IMR-90 (cell line): ENCODE data around the gene C1QTNF12. TPM values are rescaled to one million over a fixed set of nuclear protein-coding genes. Genes with fewer than 3 reads are reported as not detected.

Experiments
- ATAC-seq: fragments of 200-7000 bp; cut with Tn5 transposase; 2 replicates; pipeline ENCODE4 v1.9.1; 2020; ENCODE audit warnings: low read depth, mild to moderate bottlenecking, moderate library complexity
- BruUV-seq: library from RNA; stranded (reverse); fragments of 400-500 nt; replicated peaks from 2 replicates; lab custom pipeline; 2021; lab: Mats Ljungman, UMichigan
- CTCF ChIA-PET: fragments of 300-600 bp; formaldehyde crosslinking; extraction: SDS; loops from one replicate; lab custom pipeline; 2021; ENCODE audit warnings: antibody characterized with exemption; lab: Yijun Ruan, JAX
- POLR2A ChIA-PET: fragments of 300-600 bp; sonication (Branson Sonifier 250); formaldehyde crosslinking; loops from one replicate; lab custom pipeline; 2022; ENCODE audit warnings: antibody characterized with exemption; ENCODE audit not compliant: unreplicated experiment; lab: Charles Lee
- DNase-seq: peaks from one replicate; pipeline ENCODE4 v3.0.0; 2013
- H2AFZ ChIP-seq: replicated peaks from 2 replicates; pipeline ENCODE3; 2013; ENCODE audit warnings: low read length, mild to moderate bottlenecking; ENCODE audit not compliant: poor library complexity
- H2AK5ac ChIP-seq: 2 replicates; pipeline ENCODE4 v1.6.1; 2013; ENCODE audit warnings: low read depth, low read length, inconsistent platforms
- H2AK9ac ChIP-seq: replicated peaks from 2 replicates; pipeline ENCODE3; 2013; ENCODE audit warnings: mild to moderate bottlenecking, low read depth, low read length, moderate library complexity; ENCODE audit not compliant: poor library complexity
- H2BK120ac ChIP-seq: 2 replicates; pipeline ENCODE4 v1.6.1; 2013; ENCODE audit warnings: low read depth, low read length, inconsistent platforms
- H2BK15ac ChIP-seq: 3 replicates; pipeline ENCODE4 v1.6.1; 2013; ENCODE audit warnings: low read depth, low read length, inconsistent platforms
- H2BK20ac ChIP-seq: 2 replicates; pipeline ENCODE4 v1.6.1; 2013; ENCODE audit warnings: low read depth, mild to moderate bottlenecking, inconsistent platforms, low read length, moderate library complexity
- H2BK5ac ChIP-seq: 2 replicates; pipeline ENCODE4 v1.6.1; 2013; ENCODE audit warnings: mild to moderate bottlenecking, low read depth, low read length, inconsistent platforms; ENCODE audit not compliant: poor library complexity, severe bottlenecking
- H3K14ac ChIP-seq: replicated peaks from 2 replicates; pipeline ENCODE4 v1.6.1; 2013; ENCODE audit warnings: low read depth, low read length, inconsistent platforms
- H3K18ac ChIP-seq: 2 replicates; pipeline ENCODE4 v1.6.1; 2013; ENCODE audit warnings: low read depth, low read length, control low read depth
- H3K23ac ChIP-seq: 2 replicates; pipeline ENCODE4 v1.6.1; 2013; ENCODE audit warnings: low read depth, low read length, inconsistent platforms
- H3K27ac ChIP-seq: 2 replicates; pipeline ENCODE4 v1.5.1; 2013; ENCODE audit warnings: mild to moderate bottlenecking, control low read depth, low read length; ENCODE audit not compliant: insufficient read depth
- H3K27me3 ChIP-seq: 2 replicates; pipeline ENCODE4 v1.6.1; 2013; ENCODE audit warnings: low read length; ENCODE audit not compliant: control insufficient read depth, insufficient read depth
- H3K36me3 ChIP-seq: 2 replicates; pipeline ENCODE4 v1.6.1; 2013; ENCODE audit warnings: low read length, mixed read lengths; ENCODE audit not compliant: control insufficient read depth, insufficient read depth
- H3K4ac ChIP-seq: 2 replicates; pipeline ENCODE4 v1.6.1; 2013; ENCODE audit warnings: low read depth, low read length, inconsistent platforms
- H3K4me1 ChIP-seq: 2 replicates; pipeline ENCODE4 v1.6.1; 2013; ENCODE audit warnings: low read length, mixed read lengths; ENCODE audit not compliant: control insufficient read depth, insufficient read depth
- H3K4me2 ChIP-seq: 2 replicates; pipeline ENCODE4 v1.6.1; 2013; ENCODE audit warnings: low read depth, mild to moderate bottlenecking, control low read depth, low read length, moderate library complexity
- H3K4me3 ChIP-seq: 2 replicates; pipeline ENCODE4 v1.5.1; 2013; ENCODE audit warnings: low read depth, mild to moderate bottlenecking, control low read depth, low read length, moderate library complexity; ENCODE audit not compliant: insufficient read depth
- H3K56ac ChIP-seq: 2 replicates; pipeline ENCODE4 v1.6.1; 2013; ENCODE audit warnings: low read length, inconsistent platforms; ENCODE audit not compliant: insufficient read depth; ENCODE audit errors: extremely low read depth
- H3K79me1 ChIP-seq, 2 experiments: 2 replicates each; pipeline ENCODE4 v1.6.1; 2013; ENCODE audit warnings: low read length in 2 of 2, inconsistent platforms in 1 of 2, low read depth in 1 of 2
- H3K9ac ChIP-seq: 2 replicates; pipeline ENCODE4 v1.6.1; 2013; ENCODE audit warnings: low read depth, low read length, control low read depth
- H3K9me1 ChIP-seq: 2 replicates; pipeline ENCODE4 v1.6.1; 2013; ENCODE audit warnings: low read length, inconsistent platforms; ENCODE audit not compliant: insufficient read depth
- H3K9me3 ChIP-seq: 2 replicates; pipeline ENCODE4 v1.6.1; 2013; ENCODE audit warnings: low read length; ENCODE audit not compliant: control insufficient read depth, insufficient read depth
- H4K20me1 ChIP-seq: 2 replicates; pipeline ENCODE4 v1.6.1; 2013; ENCODE audit warnings: low read length, inconsistent platforms; ENCODE audit not compliant: insufficient read depth
- H4K5ac ChIP-seq: 2 replicates; pipeline ENCODE4 v1.6.1; 2013; ENCODE audit warnings: mild to moderate bottlenecking, low read depth, low read length, control low read depth
- H4K8ac ChIP-seq, 2 experiments: 2 replicates each; pipeline ENCODE4 v1.6.1; 2013; ENCODE audit warnings: low read depth in 2 of 2, low read length in 2 of 2, control low read depth in 1 of 2, inconsistent platforms in 1 of 2
- H4K91ac ChIP-seq: 2 replicates; pipeline ENCODE4 v1.6.1; 2013; ENCODE audit warnings: low read depth, low read length, inconsistent platforms; ENCODE audit not compliant: insufficient read depth
- BHLHE40 ChIP-seq: fragments of 150-350 bp; IDR thresholded peaks from 2 replicates; pipeline ENCODE4 v1.6.1; 2016; ENCODE audit warnings: mild to moderate bottlenecking, low read depth, low read length
- CEBPB ChIP-seq: IDR thresholded peaks from 2 replicates; pipeline ENCODE4 v1.6.1; 2012; ENCODE audit warnings: low read depth, low read length, improper control_type of control experiment
- CHD1 ChIP-seq: IDR thresholded peaks from 2 replicates; pipeline ENCODE4 v1.6.1; 2012; ENCODE audit warnings: low read depth, low read length, improper control_type of control experiment
- FOS ChIP-seq: fragments of 150-350 bp; IDR thresholded peaks from 2 replicates; pipeline ENCODE4 v1.6.1; 2016; ENCODE audit warnings: low read depth, low read length
- MAFK ChIP-seq: IDR thresholded peaks from 2 replicates; pipeline ENCODE4 v1.6.1; 2012; ENCODE audit warnings: low read depth, low read length, improper control_type of control experiment
- MAZ ChIP-seq: IDR thresholded peaks from 2 replicates; pipeline ENCODE4 v1.6.1; 2012; ENCODE audit warnings: low read depth, mild to moderate bottlenecking, low read length, improper control_type of control experiment, moderate library complexity, borderline replicate concordance
- MXI1 ChIP-seq: IDR thresholded peaks from 2 replicates; pipeline ENCODE4 v1.6.1; 2012; ENCODE audit warnings: low read depth, mild to moderate bottlenecking, low read length, moderate library complexity, borderline replicate concordance
- NFE2L2 ChIP-seq: fragments of 150-350 bp; IDR thresholded peaks from 2 replicates; pipeline ENCODE4 v1.6.1; 2016; ENCODE audit warnings: low read depth, mild to moderate bottlenecking, low read length
- POLR2A ChIP-seq: IDR thresholded peaks from 2 replicates; pipeline ENCODE4 v1.6.1; 2012; ENCODE audit warnings: mild to moderate bottlenecking, low read depth, low read length
- RAD21 ChIP-seq: IDR thresholded peaks from 2 replicates; pipeline ENCODE4 v1.6.1; 2012; ENCODE audit warnings: low read length, improper control_type of control experiment
- RCOR1 ChIP-seq: IDR thresholded peaks from 2 replicates; pipeline ENCODE4 v1.6.1; 2012; ENCODE audit warnings: mild to moderate bottlenecking, low read length, improper control_type of control experiment; ENCODE audit not compliant: insufficient replicate concordance
- RFX5 ChIP-seq: IDR thresholded peaks from 2 replicates; pipeline ENCODE4 v1.8.0; 2012; ENCODE audit warnings: low read depth, mild to moderate bottlenecking, low read length, moderate library complexity
- SMC3 ChIP-seq: fragments of 150-350 bp; IDR thresholded peaks from 2 replicates; pipeline ENCODE4 v1.6.1; 2016; ENCODE audit warnings: low read depth, mild to moderate bottlenecking, antibody characterized with exemption, low read length, moderate library complexity
- WGBS, 2 experiments: methylation state at CpG; one replicate each; pipeline versions ENCODE4 v1.1.5 to v1.1.7; 2013; ENCODE audit warnings: missing lambda C conversion rate in 2 of 2; ENCODE audit not compliant: insufficient read length in 1 of 2; ENCODE audit errors: extremely low coverage in 2 of 2; 5-methylcytosine and 5-hydroxymethylcytosine counted together
- dilution Hi-C: fragments of 300-500 bp; cut with HindIII; formaldehyde crosslinking; loops from one replicate; pipeline ENCODE4 v1.14.3; 2018; ENCODE audit warnings: low sequenced_read_pairs; ENCODE audit not compliant: unreplicated experiment
- in situ Hi-C: fragments of 300-500 bp; cut with MboI; formaldehyde crosslinking; loops from 3 replicates; pipeline ENCODE4 v1.14.3; 2019; ENCODE audit warnings: low sequenced_read_pairs, inconsistent platforms, mixed read lengths
- intact Hi-C: fragments of 100-400 bp; cut with micrococcal nuclease; formaldehyde crosslinking; loops from 2 replicates; pipeline ENCODE4 v1.10.0; 2022
- polyA plus RNA-seq, 3 experiments: library from polyadenylated mRNA; depleted of rRNA; stranded (reverse); fragments of >200 nt; gene quantifications; 2 replicates each; pipeline ENCODE4 v1.2.3, GENCODE V29; 2012; ENCODE audit warnings: low replicate concordance in 1 of 3
- total RNA-seq: library from RNA; depleted of rRNA; stranded (reverse); fragments of >200 nt; gene quantifications from 2 replicates; pipeline ENCODE4 v1.2.3, GENCODE V29; 2012
- TF ChIP-seq, protein P1 (sequence below): fragments of 150-350 bp; IDR thresholded peaks from 2 replicates; pipeline ENCODE4 v1.6.1; 2017; ENCODE audit warnings: mild to moderate bottlenecking, antibody characterized with exemption, low read length, low read depth
- TF ChIP-seq, protein P2 (sequence below): fragments of 150-350 bp; IDR thresholded peaks from 2 replicates; pipeline ENCODE4 v1.6.1; 2016; ENCODE audit warnings: low read depth, mild to moderate bottlenecking, low read length, moderate library complexity, borderline replicate concordance
- TF ChIP-seq, protein P3 (sequence below): conservative IDR thresholded peaks from 2 replicates; pipeline ENCODE4 v1.5.1; 2012; ENCODE audit warnings: mild to moderate bottlenecking, low read depth, low read length, improper control_type of control experiment

Gene C1QTNF12
- total and polyA plus RNA-seq, 2 of the 4 experiments (the other 2 are of a cell fraction) = 0.36 to 1.1 TPM

DNA sequence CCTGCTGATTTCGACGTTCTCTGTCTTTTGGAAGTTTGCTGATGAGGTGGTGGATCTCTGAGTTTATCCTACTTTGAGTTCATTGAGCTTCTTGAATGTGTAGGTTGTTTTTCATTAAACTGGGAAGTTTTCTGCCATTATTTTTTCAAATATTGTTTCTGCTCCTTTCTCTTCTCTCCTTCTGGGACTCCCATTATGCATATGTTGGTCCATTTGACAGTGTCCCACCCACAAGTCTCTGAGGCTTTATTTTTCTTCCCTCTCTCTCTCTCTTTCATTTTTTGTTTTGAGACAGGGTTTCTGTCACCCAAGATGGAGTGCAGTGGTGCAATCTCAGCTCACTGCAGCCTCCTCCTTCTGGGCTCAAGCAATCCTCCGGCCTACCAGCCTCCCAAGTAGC lies 51.8 kb downstream of the C1QTNF12 start:
- no CpG with 5 or more reads among the region's 3 CpGs for WGBS, 2 experiments
- H3K9me1 ChIP-seq = no peaks in the 10 kb centered on the region
- no peak overlapping the region for H3K4me3 ChIP-seq
- no peak overlapping the region for H2BK120ac ChIP-seq
- no peak overlapping the region for H4K91ac ChIP-seq
- H3K9ac ChIP-seq = no peak overlapping the region
- no peaks in the 10 kb centered on the region for H3K4me1 ChIP-seq
- H2AFZ ChIP-seq = no peak overlapping the region
- no peak overlapping the region for H3K4ac ChIP-seq
- H3K36me3 ChIP-seq = no peaks in the 10 kb centered on the region
- dilution Hi-C loops = no loop called here
- intact Hi-C loops = no loop called here
- TF ChIP-seq CEBPB = no peak
- no peak for TF ChIP-seq POLR2A
- no peak for TF ChIP-seq MXI1
- TF ChIP-seq FOS = no peak
- no peak for TF ChIP-seq RAD21
- TF ChIP-seq MAZ = no peak
- TF ChIP-seq, protein P1, sequence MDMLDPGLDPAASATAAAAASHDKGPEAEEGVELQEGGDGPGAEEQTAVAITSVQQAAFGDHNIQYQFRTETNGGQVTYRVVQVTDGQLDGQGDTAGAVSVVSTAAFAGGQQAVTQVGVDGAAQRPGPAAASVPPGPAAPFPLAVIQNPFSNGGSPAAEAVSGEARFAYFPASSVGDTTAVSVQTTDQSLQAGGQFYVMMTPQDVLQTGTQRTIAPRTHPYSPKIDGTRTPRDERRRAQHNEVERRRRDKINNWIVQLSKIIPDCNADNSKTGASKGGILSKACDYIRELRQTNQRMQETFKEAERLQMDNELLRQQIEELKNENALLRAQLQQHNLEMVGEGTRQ = no peak
- no peak for TF ChIP-seq RFX5
- TF ChIP-seq MAFK = no peak
- no peak for TF ChIP-seq CHD1
- TF ChIP-seq BHLHE40 = no peak
- no peak for TF ChIP-seq RCOR1
- TF ChIP-seq SMC3 = no peak
- TF ChIP-seq, protein P2, sequence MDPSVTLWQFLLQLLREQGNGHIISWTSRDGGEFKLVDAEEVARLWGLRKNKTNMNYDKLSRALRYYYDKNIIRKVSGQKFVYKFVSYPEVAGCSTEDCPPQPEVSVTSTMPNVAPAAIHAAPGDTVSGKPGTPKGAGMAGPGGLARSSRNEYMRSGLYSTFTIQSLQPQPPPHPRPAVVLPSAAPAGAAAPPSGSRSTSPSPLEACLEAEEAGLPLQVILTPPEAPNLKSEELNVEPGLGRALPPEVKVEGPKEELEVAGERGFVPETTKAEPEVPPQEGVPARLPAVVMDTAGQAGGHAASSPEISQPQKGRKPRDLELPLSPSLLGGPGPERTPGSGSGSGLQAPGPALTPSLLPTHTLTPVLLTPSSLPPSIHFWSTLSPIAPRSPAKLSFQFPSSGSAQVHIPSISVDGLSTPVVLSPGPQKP = no peak
- TF ChIP-seq, protein P3, sequence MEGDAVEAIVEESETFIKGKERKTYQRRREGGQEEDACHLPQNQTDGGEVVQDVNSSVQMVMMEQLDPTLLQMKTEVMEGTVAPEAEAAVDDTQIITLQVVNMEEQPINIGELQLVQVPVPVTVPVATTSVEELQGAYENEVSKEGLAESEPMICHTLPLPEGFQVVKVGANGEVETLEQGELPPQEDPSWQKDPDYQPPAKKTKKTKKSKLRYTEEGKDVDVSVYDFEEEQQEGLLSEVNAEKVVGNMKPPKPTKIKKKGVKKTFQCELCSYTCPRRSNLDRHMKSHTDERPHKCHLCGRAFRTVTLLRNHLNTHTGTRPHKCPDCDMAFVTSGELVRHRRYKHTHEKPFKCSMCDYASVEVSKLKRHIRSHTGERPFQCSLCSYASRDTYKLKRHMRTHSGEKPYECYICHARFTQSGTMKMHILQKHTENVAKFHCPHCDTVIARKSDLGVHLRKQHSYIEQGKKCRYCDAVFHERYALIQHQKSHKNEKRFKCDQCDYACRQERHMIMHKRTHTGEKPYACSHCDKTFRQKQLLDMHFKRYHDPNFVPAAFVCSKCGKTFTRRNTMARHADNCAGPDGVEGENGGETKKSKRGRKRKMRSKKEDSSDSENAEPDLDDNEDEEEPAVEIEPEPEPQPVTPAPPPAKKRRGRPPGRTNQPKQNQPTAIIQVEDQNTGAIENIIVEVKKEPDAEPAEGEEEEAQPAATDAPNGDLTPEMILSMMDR = no peak
- TF ChIP-seq NFE2L2 = no peak
- no peak overlapping the region for H2BK15ac ChIP-seq
- DNase-seq = peak; percentile 8
- no TSS peak for BruUV-seq
- no peak overlapping the region for H4K8ac ChIP-seq
- H3K27ac ChIP-seq = no peak overlapping the region
- no peak overlapping the region for H3K4me2 ChIP-seq
- no peak overlapping the region for H2BK20ac ChIP-seq
- H3K18ac ChIP-seq = no peak overlapping the region
- ATAC-seq = no peak
- H3K79me1 ChIP-seq = no peaks in the 10 kb centered on the region
- ChIA-PET CTCF (no interaction called here), POLR2A (no interaction called here)
- in situ Hi-C loops = no loop called here
- H3K23ac ChIP-seq = no peak overlapping the region
- no peak overlapping the region for H3K56ac ChIP-seq
- peaks cover 11% of the 10 kb centered on the region for H3K9me3 ChIP-seq
- H3K14ac ChIP-seq = no peak overlapping the region
- H4K20me1 ChIP-seq = no peaks in the 10 kb centered on the region
- no peaks in the 10 kb centered on the region for H3K27me3 ChIP-seq
- no peak overlapping the region for H4K5ac ChIP-seq
- H2BK5ac ChIP-seq = no peak overlapping the region
- H2AK9ac ChIP-seq = no peak overlapping the region
- H2AK5ac ChIP-seq = no peak overlapping the region
